GM23338 (cell line): ENCODE measurements around the gene MS4A6A. TPM values are rescaled to one million over a fixed set of nuclear protein-coding genes. Genes with fewer than 3 reads are reported as not detected.

ENCODE experiments used
- ATAC-seq: fragments of 200-7000 bp; cut with Tn5 transposase; 3 replicates; pipeline ENCODE4 v1.9.1; 2020
- DNase-seq: peaks from one replicate; pipeline ENCODE4 v3.0.0-alpha.2; 2015; ENCODE audit warnings: low spot score
- H2AFZ ChIP-seq: fragments of 200-600 bp; sonication (generic); 2 replicates; pipeline ENCODE4 v1.8.0; 2016; ENCODE audit warnings: antibody characterized with exemption, mild to moderate bottlenecking, moderate library complexity
- H3F3A ChIP-seq: fragments of 200-600 bp; sonication (generic); replicated peaks from 2 replicates; pipeline ENCODE4 v1.8.0; 2017; ENCODE audit warnings: antibody characterized with exemption, mixed run types, low read depth
- H3K27ac ChIP-seq: fragments of 200-600 bp; sonication (generic); 2 replicates; pipeline ENCODE4 v1.6.1; 2016; ENCODE audit warnings: low read depth
- H3K27me3 ChIP-seq: fragments of 200-600 bp; sonication (generic); 2 replicates; pipeline ENCODE4 v1.8.0; 2016; ENCODE audit warnings: mild to moderate bottlenecking, mixed run types, moderate library complexity; ENCODE audit not compliant: insufficient read depth
- H3K36me3 ChIP-seq: fragments of 200-600 bp; sonication (generic); 2 replicates; pipeline ENCODE4 v1.8.0; 2016; ENCODE audit warnings: mild to moderate bottlenecking; ENCODE audit not compliant: insufficient read depth
- H3K4me1 ChIP-seq: fragments of 200-600 bp; sonication (generic); 2 replicates; pipeline ENCODE4 v1.8.0; 2016; ENCODE audit warnings: mild to moderate bottlenecking, moderate library complexity; ENCODE audit not compliant: insufficient read depth
- H3K4me2 ChIP-seq: fragments of 200-600 bp; sonication (generic); 2 replicates; pipeline ENCODE4 v1.7.1; 2017; ENCODE audit warnings: mixed run types
- H3K4me3 ChIP-seq: fragments of 200-600 bp; sonication (generic); 2 replicates; pipeline ENCODE4 v1.6.1; 2016; ENCODE audit warnings: mixed run types
- H3K79me2 ChIP-seq: fragments of 200-600 bp; sonication (generic); replicated peaks from 2 replicates; pipeline ENCODE4 v1.8.0; 2017; ENCODE audit warnings: mild to moderate bottlenecking; ENCODE audit not compliant: insufficient read depth
- H3K9me2 ChIP-seq: fragments of 200-600 bp; sonication (generic); 2 replicates; pipeline ENCODE4 v1.8.0; 2017; ENCODE audit not compliant: insufficient read depth
- H4K20me1 ChIP-seq: fragments of 200-600 bp; sonication (generic); replicated peaks from 2 replicates; pipeline ENCODE4 v1.8.0; 2017; ENCODE audit warnings: mild to moderate bottlenecking; ENCODE audit not compliant: insufficient read depth
- H3K27ac Mint-ChIP-seq: 2 replicates; pipeline ENCODE4 v1.8.0; 2020; ENCODE audit warnings: inconsistent platforms, mild to moderate bottlenecking, moderate library complexity, mixed read lengths
- H3K27me3 Mint-ChIP-seq: 3 replicates; pipeline ENCODE4 v1.8.0; 2022; ENCODE audit warnings: low read depth, mild to moderate bottlenecking, moderate library complexity, mixed read lengths, inconsistent platforms; ENCODE audit not compliant: insufficient read depth, poor library complexity
- H3K36me3 Mint-ChIP-seq: 3 replicates; pipeline ENCODE4 v1.8.0; 2021; ENCODE audit warnings: low read depth, mild to moderate bottlenecking, inconsistent platforms, moderate library complexity, mixed read lengths
- H3K4me1 Mint-ChIP-seq: 3 replicates; pipeline ENCODE4 v1.8.0; 2020; ENCODE audit warnings: mild to moderate bottlenecking, inconsistent platforms, mixed read lengths
- H3K4me3 Mint-ChIP-seq: 3 replicates; pipeline ENCODE4 v1.8.0; 2021; ENCODE audit warnings: moderate library complexity, mild to moderate bottlenecking, inconsistent platforms, mixed read lengths
- H3K9me3 Mint-ChIP-seq: 3 replicates; pipeline ENCODE4 v1.8.0; 2020; ENCODE audit warnings: moderate library complexity, mild to moderate bottlenecking, inconsistent platforms, mixed read lengths
- CREB1 ChIP-seq: fragments of 250-450 bp; sonication (Bioruptor Pico); IDR thresholded peaks from 2 replicates; pipeline ENCODE4 v1.5.0; 2020; ENCODE audit warnings: low read depth, mild to moderate bottlenecking, moderate library complexity
- EZH2 ChIP-seq: fragments of 200-600 bp; sonication (generic); IDR thresholded peaks from one replicate; pipeline ENCODE4 v1.8.0; 2017; ENCODE audit warnings: antibody characterized with exemption, mild to moderate bottlenecking, low read depth; ENCODE audit not compliant: unreplicated experiment
- EZH2phosphoT487 ChIP-seq: fragments of 200-600 bp; sonication (generic); IDR thresholded peaks from one replicate; pipeline ENCODE4 v1.8.1; 2018; ENCODE audit warnings: antibody characterized with exemption; ENCODE audit not compliant: unreplicated experiment
- JUNB ChIP-seq: IDR thresholded peaks from one replicate; pipeline ENCODE4 v1.6.1; 2016; ENCODE audit warnings: antibody characterized with exemption; ENCODE audit not compliant: unreplicated experiment
- NANOG ChIP-seq: IDR thresholded peaks from 2 replicates; pipeline ENCODE4 v1.6.1; 2016; ENCODE audit warnings: antibody characterized with exemption, borderline replicate concordance
- STAT1 ChIP-seq: IDR thresholded peaks from one replicate; pipeline ENCODE4 v1.6.1; 2016; ENCODE audit warnings: antibody characterized with exemption; ENCODE audit not compliant: unreplicated experiment
- ZNF114 ChIP-seq: fragments of 250-450 bp; sonication (Bioruptor Pico); IDR thresholded peaks from 2 replicates; pipeline ENCODE4 v1.5.0; 2020; ENCODE audit warnings: mild to moderate bottlenecking, moderate library complexity
- ZNF331 ChIP-seq: fragments of 250-450 bp; sonication (Bioruptor Pico); IDR thresholded peaks from 2 replicates; pipeline ENCODE4 v1.5.0; 2020; ENCODE audit warnings: low read depth, mild to moderate bottlenecking, moderate library complexity
- polyA plus RNA-seq: library from polyadenylated mRNA; unstranded; fragments of >200 nt; fragmentation: Nextera tagmentation; extraction: Ambion mirVana; gene quantifications from 2 replicates; pipeline ENCODE4 v1.2.1, GENCODE V29; 2016
- total RNA-seq: library from RNA; depleted of rRNA; stranded (reverse); fragments of >200 nt; shearing (Covaris generic); gene quantifications from 2 replicates; pipeline ENCODE4 v1.2.3, GENCODE V29; 2014
- TF ChIP-seq, protein P1 (sequence below), 2 experiments: fragments of 200-600 bp in 1 of 2; sonication (generic) in 1 of 2; conservative IDR thresholded peaks; 2 replicates each; pipeline versions ENCODE4 v1.5.1 to v1.6.1; 2016 to 2017; ENCODE audit warnings: antibody characterized with exemption in 2 of 2, low read depth in 2 of 2, mild to moderate bottlenecking in 2 of 2, moderate library complexity in 1 of 2
- TF ChIP-seq, protein P2 (sequence below): IDR thresholded peaks from 2 replicates; pipeline ENCODE4 v1.6.1; 2016; ENCODE audit warnings: antibody characterized with exemption
- TF ChIP-seq, protein P3 (sequence below): IDR thresholded peaks from one replicate; pipeline ENCODE4 v1.6.1; 2018; ENCODE audit warnings: antibody characterized with exemption; ENCODE audit not compliant: unreplicated experiment
- TF ChIP-seq, protein P4 (sequence below): fragments of 250-450 bp; sonication (Bioruptor Pico); IDR thresholded peaks from 2 replicates; pipeline ENCODE4 v1.5.0; 2020; ENCODE audit warnings: mild to moderate bottlenecking, moderate library complexity

The MS4A6A gene
- total and polyA plus RNA-seq, 2 experiments from 2014 or later: not detected

DNA sequence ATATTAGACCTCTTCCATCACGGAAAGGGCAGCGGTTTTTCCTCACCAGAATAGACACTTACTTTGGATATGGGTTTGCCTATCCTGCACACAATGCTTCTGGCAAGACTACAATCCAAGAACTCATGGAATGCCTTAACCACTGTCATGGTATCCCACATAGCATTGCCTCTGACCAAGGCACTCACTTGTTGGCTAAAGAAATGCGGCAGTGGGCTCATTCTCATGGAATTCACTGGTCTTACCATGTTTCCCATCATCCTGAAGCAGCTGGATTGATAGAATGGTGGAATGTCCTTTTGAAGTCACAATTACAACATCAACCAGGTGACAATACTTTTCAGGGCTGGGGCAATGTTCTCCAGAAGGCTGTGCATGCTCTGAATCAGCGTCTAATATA is 39.3 kb upstream of the MS4A6A start:
- Histone ChIP-seq H3K27ac (no peak overlapping the region), H3K36me3 (no peaks in the 10 kb centered on the region), H2AFZ (no peak overlapping the region), H3K4me1 (no peaks in the 10 kb centered on the region; the same call in 1 of the 2 replicates), H3K79me2 (no peaks in the 10 kb centered on the region), H3K4me3 (no peak overlapping the region), H3K27me3 (no peaks in the 10 kb centered on the region), H3F3A (no peaks in the 10 kb centered on the region), H3K9me2 (no peaks in the 10 kb centered on the region), H3K4me2 (no peak overlapping the region), H4K20me1 (no peaks in the 10 kb centered on the region)
- H3K9me3 Mint-ChIP-seq: no peaks in the 10 kb centered on the region; the same call in 2 of the 3 replicates
- H3K27ac Mint-ChIP-seq: no peak overlapping the region
- ATAC-seq: no peak
- H3K36me3 Mint-ChIP-seq: no peaks in the 10 kb centered on the region
- no peak for DNase-seq
- TF ChIP-seq, protein P1, sequence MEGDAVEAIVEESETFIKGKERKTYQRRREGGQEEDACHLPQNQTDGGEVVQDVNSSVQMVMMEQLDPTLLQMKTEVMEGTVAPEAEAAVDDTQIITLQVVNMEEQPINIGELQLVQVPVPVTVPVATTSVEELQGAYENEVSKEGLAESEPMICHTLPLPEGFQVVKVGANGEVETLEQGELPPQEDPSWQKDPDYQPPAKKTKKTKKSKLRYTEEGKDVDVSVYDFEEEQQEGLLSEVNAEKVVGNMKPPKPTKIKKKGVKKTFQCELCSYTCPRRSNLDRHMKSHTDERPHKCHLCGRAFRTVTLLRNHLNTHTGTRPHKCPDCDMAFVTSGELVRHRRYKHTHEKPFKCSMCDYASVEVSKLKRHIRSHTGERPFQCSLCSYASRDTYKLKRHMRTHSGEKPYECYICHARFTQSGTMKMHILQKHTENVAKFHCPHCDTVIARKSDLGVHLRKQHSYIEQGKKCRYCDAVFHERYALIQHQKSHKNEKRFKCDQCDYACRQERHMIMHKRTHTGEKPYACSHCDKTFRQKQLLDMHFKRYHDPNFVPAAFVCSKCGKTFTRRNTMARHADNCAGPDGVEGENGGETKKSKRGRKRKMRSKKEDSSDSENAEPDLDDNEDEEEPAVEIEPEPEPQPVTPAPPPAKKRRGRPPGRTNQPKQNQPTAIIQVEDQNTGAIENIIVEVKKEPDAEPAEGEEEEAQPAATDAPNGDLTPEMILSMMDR (conservative IDR thresholded peaks at IDR 0.05; ENCODE audit: low read depth in 2 of 2): no peak
- TF ChIP-seq, protein P2, sequence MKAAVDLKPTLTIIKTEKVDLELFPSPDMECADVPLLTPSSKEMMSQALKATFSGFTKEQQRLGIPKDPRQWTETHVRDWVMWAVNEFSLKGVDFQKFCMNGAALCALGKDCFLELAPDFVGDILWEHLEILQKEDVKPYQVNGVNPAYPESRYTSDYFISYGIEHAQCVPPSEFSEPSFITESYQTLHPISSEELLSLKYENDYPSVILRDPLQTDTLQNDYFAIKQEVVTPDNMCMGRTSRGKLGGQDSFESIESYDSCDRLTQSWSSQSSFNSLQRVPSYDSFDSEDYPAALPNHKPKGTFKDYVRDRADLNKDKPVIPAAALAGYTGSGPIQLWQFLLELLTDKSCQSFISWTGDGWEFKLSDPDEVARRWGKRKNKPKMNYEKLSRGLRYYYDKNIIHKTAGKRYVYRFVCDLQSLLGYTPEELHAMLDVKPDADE: no peak
- no peak for TF ChIP-seq NANOG
- TF ChIP-seq STAT1: no peak
- no peak for TF ChIP-seq EZH2
- TF ChIP-seq, protein P3, sequence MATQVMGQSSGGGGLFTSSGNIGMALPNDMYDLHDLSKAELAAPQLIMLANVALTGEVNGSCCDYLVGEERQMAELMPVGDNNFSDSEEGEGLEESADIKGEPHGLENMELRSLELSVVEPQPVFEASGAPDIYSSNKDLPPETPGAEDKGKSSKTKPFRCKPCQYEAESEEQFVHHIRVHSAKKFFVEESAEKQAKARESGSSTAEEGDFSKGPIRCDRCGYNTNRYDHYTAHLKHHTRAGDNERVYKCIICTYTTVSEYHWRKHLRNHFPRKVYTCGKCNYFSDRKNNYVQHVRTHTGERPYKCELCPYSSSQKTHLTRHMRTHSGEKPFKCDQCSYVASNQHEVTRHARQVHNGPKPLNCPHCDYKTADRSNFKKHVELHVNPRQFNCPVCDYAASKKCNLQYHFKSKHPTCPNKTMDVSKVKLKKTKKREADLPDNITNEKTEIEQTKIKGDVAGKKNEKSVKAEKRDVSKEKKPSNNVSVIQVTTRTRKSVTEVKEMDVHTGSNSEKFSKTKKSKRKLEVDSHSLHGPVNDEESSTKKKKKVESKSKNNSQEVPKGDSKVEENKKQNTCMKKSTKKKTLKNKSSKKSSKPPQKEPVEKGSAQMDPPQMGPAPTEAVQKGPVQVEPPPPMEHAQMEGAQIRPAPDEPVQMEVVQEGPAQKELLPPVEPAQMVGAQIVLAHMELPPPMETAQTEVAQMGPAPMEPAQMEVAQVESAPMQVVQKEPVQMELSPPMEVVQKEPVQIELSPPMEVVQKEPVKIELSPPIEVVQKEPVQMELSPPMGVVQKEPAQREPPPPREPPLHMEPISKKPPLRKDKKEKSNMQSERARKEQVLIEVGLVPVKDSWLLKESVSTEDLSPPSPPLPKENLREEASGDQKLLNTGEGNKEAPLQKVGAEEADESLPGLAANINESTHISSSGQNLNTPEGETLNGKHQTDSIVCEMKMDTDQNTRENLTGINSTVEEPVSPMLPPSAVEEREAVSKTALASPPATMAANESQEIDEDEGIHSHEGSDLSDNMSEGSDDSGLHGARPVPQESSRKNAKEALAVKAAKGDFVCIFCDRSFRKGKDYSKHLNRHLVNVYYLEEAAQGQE: no peak
- no peak for TF ChIP-seq EZH2phosphoT487
- no peak for TF ChIP-seq CREB1
- TF ChIP-seq ZNF331: no peak
- TF ChIP-seq JUNB: no peak
- TF ChIP-seq, protein P4, sequence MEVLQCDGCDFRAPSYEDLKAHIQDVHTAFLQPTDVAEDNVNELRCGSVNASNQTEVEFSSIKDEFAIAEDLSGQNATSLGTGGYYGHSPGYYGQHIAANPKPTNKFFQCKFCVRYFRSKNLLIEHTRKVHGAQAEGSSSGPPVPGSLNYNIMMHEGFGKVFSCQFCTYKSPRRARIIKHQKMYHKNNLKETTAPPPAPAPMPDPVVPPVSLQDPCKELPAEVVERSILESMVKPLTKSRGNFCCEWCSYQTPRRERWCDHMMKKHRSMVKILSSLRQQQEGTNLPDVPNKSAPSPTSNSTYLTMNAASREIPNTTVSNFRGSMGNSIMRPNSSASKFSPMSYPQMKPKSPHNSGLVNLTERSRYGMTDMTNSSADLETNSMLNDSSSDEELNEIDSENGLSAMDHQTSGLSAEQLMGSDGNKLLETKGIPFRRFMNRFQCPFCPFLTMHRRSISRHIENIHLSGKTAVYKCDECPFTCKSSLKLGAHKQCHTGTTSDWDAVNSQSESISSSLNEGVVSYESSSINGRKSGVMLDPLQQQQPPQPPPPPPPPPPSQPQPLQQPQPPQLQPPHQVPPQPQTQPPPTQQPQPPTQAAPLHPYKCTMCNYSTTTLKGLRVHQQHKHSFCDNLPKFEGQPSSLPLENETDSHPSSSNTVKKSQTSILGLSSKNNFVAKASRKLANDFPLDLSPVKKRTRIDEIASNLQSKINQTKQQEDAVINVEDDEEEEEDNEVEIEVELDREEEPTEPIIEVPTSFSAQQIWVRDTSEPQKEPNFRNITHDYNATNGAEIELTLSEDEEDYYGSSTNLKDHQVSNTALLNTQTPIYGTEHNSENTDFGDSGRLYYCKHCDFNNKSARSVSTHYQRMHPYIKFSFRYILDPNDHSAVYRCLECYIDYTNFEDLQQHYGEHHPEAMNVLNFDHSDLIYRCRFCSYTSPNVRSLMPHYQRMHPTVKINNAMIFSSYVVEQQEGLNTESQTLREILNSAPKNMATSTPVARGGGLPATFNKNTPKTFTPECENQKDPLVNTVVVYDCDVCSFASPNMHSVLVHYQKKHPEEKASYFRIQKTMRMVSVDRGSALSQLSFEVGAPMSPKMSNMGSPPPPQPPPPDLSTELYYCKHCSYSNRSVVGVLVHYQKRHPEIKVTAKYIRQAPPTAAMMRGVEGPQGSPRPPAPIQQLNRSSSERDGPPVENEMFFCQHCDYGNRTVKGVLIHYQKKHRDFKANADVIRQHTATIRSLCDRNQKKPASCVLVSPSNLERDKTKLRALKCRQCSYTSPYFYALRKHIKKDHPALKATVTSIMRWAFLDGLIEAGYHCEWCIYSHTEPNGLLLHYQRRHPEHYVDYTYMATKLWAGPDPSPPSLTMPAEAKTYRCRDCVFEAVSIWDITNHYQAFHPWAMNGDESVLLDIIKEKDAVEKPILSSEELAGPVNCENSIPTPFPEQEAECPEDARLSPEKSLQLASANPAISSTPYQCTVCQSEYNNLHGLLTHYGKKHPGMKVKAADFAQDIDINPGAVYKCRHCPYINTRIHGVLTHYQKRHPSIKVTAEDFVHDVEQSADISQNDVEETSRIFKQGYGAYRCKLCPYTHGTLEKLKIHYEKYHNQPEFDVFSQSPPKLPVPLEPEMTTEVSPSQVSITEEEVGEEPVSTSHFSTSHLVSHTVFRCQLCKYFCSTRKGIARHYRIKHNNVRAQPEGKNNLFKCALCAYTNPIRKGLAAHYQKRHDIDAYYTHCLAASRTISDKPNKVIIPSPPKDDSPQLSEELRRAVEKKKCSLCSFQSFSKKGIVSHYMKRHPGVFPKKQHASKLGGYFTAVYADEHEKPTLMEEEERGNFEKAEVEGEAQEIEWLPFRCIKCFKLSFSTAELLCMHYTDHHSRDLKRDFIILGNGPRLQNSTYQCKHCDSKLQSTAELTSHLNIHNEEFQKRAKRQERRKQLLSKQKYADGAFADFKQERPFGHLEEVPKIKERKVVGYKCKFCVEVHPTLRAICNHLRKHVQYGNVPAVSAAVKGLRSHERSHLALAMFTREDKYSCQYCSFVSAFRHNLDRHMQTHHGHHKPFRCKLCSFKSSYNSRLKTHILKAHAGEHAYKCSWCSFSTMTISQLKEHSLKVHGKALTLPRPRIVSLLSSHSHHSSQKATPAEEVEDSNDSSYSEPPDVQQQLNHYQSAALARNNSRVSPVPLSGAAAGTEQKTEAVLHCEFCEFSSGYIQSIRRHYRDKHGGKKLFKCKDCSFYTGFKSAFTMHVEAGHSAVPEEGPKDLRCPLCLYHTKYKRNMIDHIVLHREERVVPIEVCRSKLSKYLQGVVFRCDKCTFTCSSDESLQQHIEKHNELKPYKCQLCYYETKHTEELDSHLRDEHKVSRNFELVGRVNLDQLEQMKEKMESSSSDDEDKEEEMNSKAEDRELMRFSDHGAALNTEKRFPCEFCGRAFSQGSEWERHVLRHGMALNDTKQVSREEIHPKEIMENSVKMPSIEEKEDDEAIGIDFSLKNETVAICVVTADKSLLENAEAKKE: no peak
- TF ChIP-seq ZNF114 (CRISPR knock-in tag): no peak
- no peak overlapping the region for H3K4me3 Mint-ChIP-seq
- no peaks in the 10 kb centered on the region for H3K27me3 Mint-ChIP-seq
- H3K4me1 Mint-ChIP-seq: peaks cover 7% of the 10 kb centered on the region; the same call in 2 of the 3 replicates
